BLaER1 (cell line): ENCODE data around the gene ZNF619.

Experiments
- H3K27ac ChIP-seq: shearing (Covaris generic); formaldehyde crosslinking; 2 replicates; pipeline ENCODE4 v1.8.1; 2022
- H3K27me3 ChIP-seq: shearing (Covaris generic); formaldehyde crosslinking; 2 replicates; pipeline ENCODE4 v1.8.1; 2022
- H3K36me3 ChIP-seq: shearing (Covaris generic); formaldehyde crosslinking; 2 replicates; pipeline ENCODE4 v1.8.1; 2022
- H3K4me1 ChIP-seq: shearing (Covaris generic); formaldehyde crosslinking; 2 replicates; pipeline ENCODE4 v1.8.1; 2022
- H3K4me2 ChIP-seq: shearing (Covaris generic); formaldehyde crosslinking; 2 replicates; pipeline ENCODE4 v1.8.1; 2022
- H3K4me3 ChIP-seq: shearing (Covaris generic); formaldehyde crosslinking; 2 replicates; pipeline ENCODE4 v1.8.1; 2022
- H3K9ac ChIP-seq: shearing (Covaris generic); formaldehyde crosslinking; 2 replicates; pipeline ENCODE4 v1.8.1; 2022
- H3K9me3 ChIP-seq: shearing (Covaris generic); formaldehyde crosslinking; 2 replicates; pipeline ENCODE4 v1.8.1; 2022
- H4K20me1 ChIP-seq: shearing (Covaris generic); formaldehyde crosslinking; 2 replicates; pipeline ENCODE4 v1.8.1; 2022
- Cebpa-rat ChIP-seq: shearing (Covaris generic); IDR thresholded peaks from 2 replicates; pipeline ENCODE4 v1.8.1; 2022

ZNF619 gene

DNA sequence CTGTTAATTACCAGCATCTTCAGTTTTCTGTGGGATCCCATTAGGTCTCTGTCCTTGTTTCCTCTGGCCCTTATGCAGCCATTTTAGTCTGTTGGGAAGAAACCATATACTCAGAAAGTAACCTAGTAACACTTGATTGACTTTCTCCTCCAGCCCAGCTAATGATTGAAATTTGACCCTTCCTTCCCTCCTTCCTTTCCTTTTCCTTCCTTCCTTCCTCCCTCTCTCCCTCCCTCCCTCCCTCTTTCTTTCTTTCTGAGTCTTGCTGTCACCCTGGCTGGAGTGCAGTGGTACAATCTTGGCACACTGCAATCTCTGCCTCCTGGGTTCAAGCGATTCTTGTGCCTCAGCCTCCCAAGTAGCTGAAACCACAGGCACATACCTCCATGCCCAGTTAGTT is 23.0 kb downstream of the ZNF619 start:
- Histone ChIP-seq H3K36me3 (no peaks in the 10 kb centered on the region), H3K27me3 (no peaks in the 10 kb centered on the region), H3K4me3 (no peak overlapping the region), H4K20me1 (no peaks in the 10 kb centered on the region), H3K4me2 (no peak overlapping the region), H3K27ac (no peak overlapping the region), H3K9me3 (0 out of 2 replicates have a peak, but pooled peaks cover 2% of the 10 kb centered on the region), H3K4me1 (no peaks in the 10 kb centered on the region), H3K9ac (no peak overlapping the region)
- no peak for TF ChIP-seq Cebpa-rat

DNA sequence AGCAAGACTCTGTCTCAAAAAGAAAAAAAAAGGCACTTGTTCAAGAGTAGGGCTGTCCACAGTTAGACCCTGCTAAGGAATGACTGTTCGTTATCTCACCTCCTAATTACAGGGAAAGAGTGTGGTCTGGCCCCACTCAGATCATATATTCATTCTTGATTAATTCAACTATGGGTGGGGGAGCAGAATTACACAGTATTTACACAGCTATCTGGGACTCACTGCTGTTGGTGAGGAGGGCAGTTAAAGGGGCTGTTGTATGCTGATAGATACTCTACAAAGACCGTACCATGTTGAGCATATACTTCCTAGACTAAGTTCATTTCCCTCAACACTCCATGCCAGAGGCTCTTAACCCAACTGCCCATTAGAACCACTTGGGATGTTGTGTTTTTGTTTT is 25.1 kb downstream of the ZNF619 start:
- Histone ChIP-seq H4K20me1 (no peaks in the 10 kb centered on the region), H3K4me3 (no peak overlapping the region), H3K27ac (no peak overlapping the region), H3K4me1 (0 out of 2 replicates have a peak, but pooled peaks cover 5% of the 10 kb centered on the region), H3K9ac (no peak overlapping the region), H3K9me3 (peaks cover 13% of the 10 kb centered on the region), H3K27me3 (peaks cover 14% of the 10 kb centered on the region), H3K36me3 (no peaks in the 10 kb centered on the region), H3K4me2 (no peak overlapping the region)
- no peak for TF ChIP-seq Cebpa-rat

DNA sequence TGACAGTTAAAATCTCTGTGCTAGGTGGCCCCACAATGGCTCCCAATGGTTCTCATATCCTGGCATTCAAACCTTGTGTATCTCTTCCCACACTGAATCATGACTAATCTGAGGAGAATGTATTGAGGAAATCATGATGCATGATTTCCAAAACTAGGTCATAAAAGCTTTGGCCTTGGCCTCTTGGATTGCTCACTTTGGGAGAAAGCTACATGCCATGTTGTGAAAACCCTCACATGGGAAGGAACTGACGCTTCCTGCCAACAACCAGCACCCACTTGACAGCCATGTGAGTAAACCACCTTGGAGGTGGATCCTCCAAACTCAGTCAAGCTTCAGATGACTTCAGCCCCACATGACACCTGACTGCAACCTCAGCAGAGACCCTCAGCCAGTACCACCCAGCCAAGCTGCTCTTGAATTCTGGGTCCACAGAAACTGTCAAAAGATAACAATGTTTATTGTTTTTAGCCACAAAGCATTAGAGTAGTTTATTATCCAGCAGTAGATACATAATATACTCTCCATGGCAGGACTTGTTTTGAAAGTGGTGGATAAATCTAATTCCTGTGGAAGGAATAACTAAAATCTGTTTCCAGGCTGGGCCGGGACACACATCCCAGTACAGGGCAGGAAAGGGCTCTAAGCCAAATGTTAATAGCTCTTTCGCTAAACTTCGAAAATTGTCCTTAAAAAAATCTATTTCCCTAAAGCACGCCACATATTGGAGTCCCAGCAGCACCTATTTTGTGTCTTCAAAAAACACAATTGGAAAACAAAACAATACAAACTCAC is 27.9 kb downstream of the ZNF619 start:
- H3K36me3 ChIP-seq: no peaks in the 10 kb centered on the region
- peaks cover 14% of the 10 kb centered on the region for H3K27me3 ChIP-seq
- no peak overlapping the region for H3K4me2 ChIP-seq
- no peak overlapping the region for H3K9ac ChIP-seq
- H3K4me3 ChIP-seq: no peak overlapping the region
- no peak overlapping the region for H3K27ac ChIP-seq
- H4K20me1 ChIP-seq: no peaks in the 10 kb centered on the region
- TF ChIP-seq Cebpa-rat: no peak
- H3K9me3 ChIP-seq: peaks cover 13% of the 10 kb centered on the region
- 0 out of 2 replicates have a peak, but pooled peaks cover 5% of the 10 kb centered on the region for H3K4me1 ChIP-seq

DNA sequence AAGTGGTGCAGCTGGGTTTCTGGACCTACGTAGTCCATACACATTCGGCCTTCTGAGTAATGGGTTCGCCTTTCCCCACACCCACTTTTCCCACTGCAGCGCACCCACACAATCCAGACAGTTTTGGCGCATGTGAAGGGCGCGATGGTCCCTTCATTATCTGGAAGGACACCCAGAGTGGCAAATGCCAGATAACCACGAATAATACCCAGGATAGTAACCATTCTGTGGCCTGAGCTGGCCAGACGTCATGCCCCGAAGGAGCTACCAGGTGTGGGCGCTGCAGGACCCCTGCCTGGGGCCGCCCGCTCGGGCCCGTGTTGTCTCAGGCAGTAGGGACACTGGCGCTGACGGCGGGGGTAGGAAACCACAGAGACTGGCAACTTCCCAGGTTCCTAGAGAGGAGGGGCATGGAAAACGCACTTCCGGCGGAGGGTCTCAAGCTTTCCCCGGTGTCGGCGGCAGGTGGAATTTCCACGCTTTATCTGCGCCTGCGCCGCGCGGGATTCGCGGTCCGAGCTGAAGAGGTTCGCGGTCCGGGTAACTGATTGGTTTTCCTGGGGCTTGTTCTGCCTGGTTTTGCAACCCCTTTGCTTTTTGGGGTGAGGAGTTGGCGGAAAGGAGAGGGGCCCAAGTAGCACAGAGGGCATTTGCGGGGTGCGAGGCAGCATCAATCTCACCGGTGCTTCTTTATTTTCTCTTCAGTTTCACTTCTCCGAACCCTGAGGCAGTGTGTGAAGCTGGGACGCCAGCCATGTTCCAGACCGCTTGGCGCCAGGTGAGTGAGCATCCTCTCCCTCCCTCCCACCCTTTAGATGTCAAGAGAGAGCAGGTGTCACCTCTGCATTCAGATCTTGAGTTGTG is 28.9 kb downstream of the ZNF619 start, which contains the start of gene ZNF620:
ZNF620 (plus strand) TSS at position 441 of the 864 bp plus-strand sequence; CDS start at position 755, 314 bp downstream.
- H3K4me3 ChIP-seq: peak within 1 kb of the TSS; percentile 61
- peak within 1 kb of the TSS; percentile 79 for H3K4me2 ChIP-seq
- peaks cover 13% of the 10 kb centered on the region for H3K9me3 ChIP-seq
- H3K36me3 ChIP-seq: no peaks in the 10 kb centered on the region; the same call in 1 of the 2 replicates
- no peak within 1 kb of the TSS for H3K27ac ChIP-seq
- no peak for TF ChIP-seq Cebpa-rat
- H3K4me1 ChIP-seq: 0 out of 2 replicates have a peak, but pooled peaks cover 5% of the 10 kb centered on the region
- peaks cover 14% of the 10 kb centered on the region for H3K27me3 ChIP-seq
- H3K9ac ChIP-seq: no peak within 1 kb of the TSS
- H4K20me1 ChIP-seq: no peaks in the 10 kb centered on the region

DNA sequence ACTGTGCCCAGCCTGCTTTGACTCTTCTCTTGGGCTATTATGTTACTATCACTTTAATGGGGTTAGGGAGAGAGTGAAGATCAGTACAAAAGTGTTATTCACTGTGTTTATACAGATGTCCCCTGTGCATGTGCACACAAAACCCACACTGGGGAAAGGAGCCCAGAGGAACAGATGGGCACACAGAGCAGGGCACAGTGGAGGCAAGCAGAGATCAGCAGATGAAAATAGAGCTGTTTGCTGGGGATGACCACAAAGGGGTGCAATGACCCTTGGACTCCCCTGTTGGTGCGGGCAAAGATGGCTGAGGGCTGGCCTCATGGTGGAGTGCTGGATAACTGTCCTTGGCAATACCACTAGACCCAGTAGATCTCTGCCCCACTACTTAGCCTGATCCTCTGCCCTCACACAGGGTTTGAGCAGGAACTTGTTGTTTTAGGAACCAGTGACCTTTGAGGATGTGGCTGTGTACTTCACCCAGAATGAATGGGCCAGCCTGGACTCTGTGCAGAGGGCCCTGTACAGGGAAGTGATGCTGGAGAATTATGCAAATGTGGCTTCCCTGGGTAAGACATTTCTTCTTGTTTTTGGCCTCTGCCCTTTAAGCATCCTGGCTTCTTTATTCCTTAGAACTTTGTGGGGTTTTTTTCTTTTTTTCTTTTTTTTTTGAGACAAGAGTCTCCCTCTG is 34.3 kb downstream of the ZNF619 start:
- Histone ChIP-seq H3K9me3 (no peaks in the 10 kb centered on the region), H3K4me3 (no peak overlapping the region), H3K36me3 (no peaks in the 10 kb centered on the region; the same call in 1 of the 2 replicates), H3K4me2 (no peak overlapping the region), H4K20me1 (no peaks in the 10 kb centered on the region), H3K9ac (no peak overlapping the region), H3K4me1 (no peaks in the 10 kb centered on the region), H3K27ac (no peak overlapping the region), H3K27me3 (peaks cover 5% of the 10 kb centered on the region; the same call in 1 of the 2 replicates)
- TF ChIP-seq Cebpa-rat: no peak

DNA sequence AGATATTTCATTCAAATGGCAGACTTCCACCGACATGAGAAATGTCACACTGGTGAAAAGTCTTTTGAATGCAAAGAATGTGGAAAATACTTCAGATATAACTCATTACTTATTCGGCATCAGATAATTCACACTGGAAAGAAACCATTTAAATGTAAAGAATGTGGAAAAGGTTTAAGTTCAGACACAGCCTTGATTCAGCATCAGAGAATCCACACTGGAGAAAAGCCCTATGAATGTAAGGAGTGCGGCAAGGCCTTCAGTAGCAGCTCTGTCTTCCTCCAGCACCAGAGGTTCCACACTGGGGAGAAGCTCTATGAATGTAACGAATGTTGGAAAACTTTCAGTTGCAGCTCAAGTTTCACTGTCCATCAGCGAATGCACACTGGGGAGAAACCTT is 39.3 kb downstream of the ZNF619 start:
- H3K4me3 ChIP-seq: no peak overlapping the region
- H3K27me3 ChIP-seq: no peaks in the 10 kb centered on the region
- no peak overlapping the region for H3K27ac ChIP-seq
- no peak overlapping the region for H3K9ac ChIP-seq
- no peaks in the 10 kb centered on the region; the same call in 1 of the 2 replicates for H3K9me3 ChIP-seq
- H3K4me1 ChIP-seq: no peaks in the 10 kb centered on the region
- TF ChIP-seq Cebpa-rat: no peak
- H3K36me3 ChIP-seq: no peaks in the 10 kb centered on the region
- H4K20me1 ChIP-seq: no peaks in the 10 kb centered on the region
- H3K4me2 ChIP-seq: no peak overlapping the region

DNA sequence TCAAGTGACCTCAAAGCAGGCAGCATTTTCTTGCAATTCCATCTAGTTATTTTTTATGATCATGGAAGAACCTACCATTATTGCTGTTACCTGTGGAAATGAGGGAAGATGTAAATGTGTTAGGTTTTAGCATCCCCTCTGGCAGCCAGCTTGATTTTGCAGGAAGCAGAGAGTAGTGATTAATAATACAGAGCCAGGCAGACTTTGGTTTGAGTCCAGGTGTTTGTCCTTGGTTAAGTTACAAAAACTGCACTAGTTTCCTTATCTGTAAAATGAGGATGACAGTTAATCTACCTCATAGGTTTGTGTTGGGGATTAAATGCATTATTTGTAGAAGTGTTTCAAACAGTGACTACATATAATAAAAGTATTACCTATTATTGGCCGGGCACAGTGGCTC is 41.1 kb downstream of the ZNF619 start:
- no peak for TF ChIP-seq Cebpa-rat
- no peak overlapping the region for H3K9ac ChIP-seq

DNA sequence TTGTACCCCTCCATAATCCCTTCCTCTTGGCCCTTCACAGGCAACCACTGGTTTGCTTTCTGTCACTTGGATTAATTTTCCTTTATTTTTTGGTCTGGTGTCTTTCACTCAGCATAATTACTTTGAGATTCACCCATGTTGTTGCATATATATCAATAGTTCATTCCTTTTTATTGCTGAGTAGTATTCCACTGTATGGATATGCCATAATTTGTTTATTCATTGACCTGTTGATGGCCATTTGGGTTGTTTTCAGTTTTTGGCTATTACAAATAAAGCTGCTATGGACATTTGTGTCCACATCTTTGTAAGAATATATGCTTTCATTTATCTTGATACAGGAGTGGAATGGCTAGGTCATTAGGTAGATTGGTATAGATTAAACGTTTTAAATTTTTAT is 41.9 kb downstream of the ZNF619 start:
- Histone ChIP-seq H3K27me3 (no peaks in the 10 kb centered on the region), H3K4me1 (no peaks in the 10 kb centered on the region), H3K9me3 (no peaks in the 10 kb centered on the region; the same call in 1 of the 2 replicates), H3K4me3 (no peak overlapping the region), H4K20me1 (no peaks in the 10 kb centered on the region), H3K27ac (no peak overlapping the region), H3K36me3 (no peaks in the 10 kb centered on the region), H3K4me2 (no peak overlapping the region), H3K9ac (no peak overlapping the region)
- TF ChIP-seq Cebpa-rat: no peak

More for the DNA sequence above, 41.1 kb downstream of the ZNF619 start:
- no peak overlapping the region for H3K4me3 ChIP-seq
- H3K27me3 ChIP-seq: no peaks in the 10 kb centered on the region
- no peaks in the 10 kb centered on the region; the same call in 1 of the 2 replicates for H3K9me3 ChIP-seq
- no peak overlapping the region for H3K27ac ChIP-seq
- H3K36me3 ChIP-seq: no peaks in the 10 kb centered on the region
- no peaks in the 10 kb centered on the region for H3K4me1 ChIP-seq
- no peak overlapping the region for H3K4me2 ChIP-seq
- no peaks in the 10 kb centered on the region for H4K20me1 ChIP-seq

DNA sequence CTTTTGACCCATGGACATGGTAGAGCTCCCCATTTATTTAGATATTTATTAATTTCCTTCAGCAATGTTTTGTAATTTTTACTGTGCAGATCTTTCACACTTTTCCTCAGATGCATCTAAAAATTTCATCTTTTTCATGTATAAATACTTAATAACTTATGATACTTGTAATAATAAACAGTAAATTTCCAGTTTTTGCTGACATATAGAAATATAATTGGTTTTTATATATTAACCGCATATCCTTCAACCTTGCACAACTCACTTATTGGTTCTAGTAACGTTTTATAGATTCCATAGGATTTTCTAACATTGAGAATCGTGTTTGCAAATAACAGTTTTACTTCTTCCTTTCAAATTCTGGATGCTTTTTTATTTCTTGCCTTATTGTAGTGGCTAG is 44.3 kb downstream of the ZNF619 start:
- no peaks in the 10 kb centered on the region for H4K20me1 ChIP-seq
- H3K27ac ChIP-seq: no peak overlapping the region
- H3K4me1 ChIP-seq: peaks cover 19% of the 10 kb centered on the region
- TF ChIP-seq Cebpa-rat: no peak
- no peak overlapping the region for H3K4me2 ChIP-seq
- no peaks in the 10 kb centered on the region for H3K36me3 ChIP-seq
- H3K27me3 ChIP-seq: no peaks in the 10 kb centered on the region
- no peak overlapping the region for H3K9ac ChIP-seq
- H3K4me3 ChIP-seq: no peak overlapping the region
- no peaks in the 10 kb centered on the region; the same call in 1 of the 2 replicates for H3K9me3 ChIP-seq
